Esophagus squamous epithelium (tissue), 5 donors: ENCODE results near the gene CACFD1. TPM values are rescaled to one million over a fixed set of nuclear protein-coding genes. Genes with fewer than 3 reads are reported as not detected.

Experiments
- DNase-seq: peaks from one replicate; lab custom pipeline; 2025; lab: John Stamatoyannopoulos, UW
- H3K27ac ChIP-seq, 4 donors: fragments of 200-600 bp; sonication (generic); one replicate each; pipeline ENCODE4 v1.5.1; 2016 to 2019; ENCODE audit warnings: mild to moderate bottlenecking in 1 of 4
- H3K27me3 ChIP-seq, 4 donors: fragments of 200-600 bp; sonication (generic); 1 replicate in 3 of 4; 2 replicates in 1 of 4; pipeline versions ENCODE4 v1.5.1 to v1.6.0; 2017 to 2021; ENCODE audit warnings: antibody characterized with exemption in 1 of 4
- H3K36me3 ChIP-seq, 3 donors: fragments of 200-600 bp; sonication (generic); one replicate each; pipeline ENCODE4 v1.5.1; 2016 to 2019
- H3K4me1 ChIP-seq, 3 donors: fragments of 200-600 bp; sonication (generic); one replicate each; pipeline ENCODE4 v1.5.1; 2017 to 2019
- H3K4me3 ChIP-seq, 4 donors: fragments of 200-600 bp; sonication (generic); 1 replicate in 3 of 4; 2 replicates in 1 of 4; pipeline ENCODE4 v1.5.1; 2016 to 2019; ENCODE audit warnings: mild to moderate bottlenecking in 2 of 4, moderate library complexity in 1 of 4
- H3K9me3 ChIP-seq, 3 donors: fragments of 200-600 bp; sonication (generic); one replicate each; pipeline ENCODE4 v1.5.1; 2016 to 2019
- POLR2A ChIP-seq, 4 donors: fragments of 450-650 bp; IDR thresholded peaks; one replicate each; pipeline ENCODE4 v1.6.1; 2017; ENCODE audit warnings: antibody characterized with exemption in 4 of 4, mild to moderate bottlenecking in 4 of 4, moderate library complexity in 3 of 4
- WGBS, 2 donors: methylation state at CpG; one replicate each; pipeline ENCODE4 v1.1.5; 2018; 5-methylcytosine and 5-hydroxymethylcytosine counted together
- intact Hi-C: fragments of 100-400 bp; cut with DNase I; formaldehyde crosslinking; loops from one replicate; pipeline ENCODE4 v1.15.0; 2022
- total RNA-seq, 4 donors: library from RNA; depleted of rRNA; stranded (reverse); fragments of >200 nt; gene quantifications; one replicate each; pipeline ENCODE4 v1.1.0, GENCODE V29; 2016
- TF ChIP-seq, protein P1 (sequence below), 6 experiments: fragments of 450-650 bp in 4 of 6; fragments of 200-600 bp in 2 of 6; sonication (generic) in 2 of 6; IDR thresholded peaks; one replicate each; pipeline ENCODE4 v1.5.1; 2016 to 2019; ENCODE audit warnings: antibody characterized with exemption in 6 of 6, mild to moderate bottlenecking in 4 of 6, moderate library complexity in 4 of 6
- donor health status: DM: yes; HTN: yes; CAD: no.

CACFD1 gene
- total RNA-seq, 4 donors from 2014 or later, result 5.9 to 13.7 (median 9.1) TPM

DNA sequence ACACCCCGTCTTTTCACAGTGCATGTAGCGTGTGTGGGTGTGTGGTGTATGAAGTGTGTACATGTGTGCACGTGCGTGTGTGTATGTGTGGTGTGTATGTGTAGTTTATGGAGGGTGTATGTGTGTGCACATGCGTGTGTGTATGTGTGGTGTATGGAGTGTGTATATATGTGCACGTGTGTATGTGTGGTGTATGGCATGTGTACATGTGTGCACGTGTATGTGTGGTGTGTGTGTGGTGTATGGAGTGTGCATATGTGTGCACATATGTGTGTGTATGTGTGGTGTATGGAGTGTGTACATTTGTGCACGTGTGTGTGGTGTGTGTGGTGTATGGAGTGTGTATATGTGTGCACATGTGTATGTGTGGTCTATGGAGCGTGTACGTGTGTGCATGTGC lies 51.8 kb downstream of the CACFD1 start:
- WGBS, 2 donors, result 89% methylated on average over 10 of the region's 10 CpGs
- TF ChIP-seq POLR2A (IDR thresholded peaks at IDR 0.05), result no peak
- TF ChIP-seq, protein P1, sequence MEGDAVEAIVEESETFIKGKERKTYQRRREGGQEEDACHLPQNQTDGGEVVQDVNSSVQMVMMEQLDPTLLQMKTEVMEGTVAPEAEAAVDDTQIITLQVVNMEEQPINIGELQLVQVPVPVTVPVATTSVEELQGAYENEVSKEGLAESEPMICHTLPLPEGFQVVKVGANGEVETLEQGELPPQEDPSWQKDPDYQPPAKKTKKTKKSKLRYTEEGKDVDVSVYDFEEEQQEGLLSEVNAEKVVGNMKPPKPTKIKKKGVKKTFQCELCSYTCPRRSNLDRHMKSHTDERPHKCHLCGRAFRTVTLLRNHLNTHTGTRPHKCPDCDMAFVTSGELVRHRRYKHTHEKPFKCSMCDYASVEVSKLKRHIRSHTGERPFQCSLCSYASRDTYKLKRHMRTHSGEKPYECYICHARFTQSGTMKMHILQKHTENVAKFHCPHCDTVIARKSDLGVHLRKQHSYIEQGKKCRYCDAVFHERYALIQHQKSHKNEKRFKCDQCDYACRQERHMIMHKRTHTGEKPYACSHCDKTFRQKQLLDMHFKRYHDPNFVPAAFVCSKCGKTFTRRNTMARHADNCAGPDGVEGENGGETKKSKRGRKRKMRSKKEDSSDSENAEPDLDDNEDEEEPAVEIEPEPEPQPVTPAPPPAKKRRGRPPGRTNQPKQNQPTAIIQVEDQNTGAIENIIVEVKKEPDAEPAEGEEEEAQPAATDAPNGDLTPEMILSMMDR (IDR thresholded peaks at IDR 0.05), result no peak
- Histone ChIP-seq H3K4me3 (no peak overlapping the region), H3K27me3 (peaks cover 0 to 36% (median 0%) of the 10 kb centered on the region in 4 donors), H3K4me1 (peaks cover 22 to 49% (median 30%) of the 10 kb centered on the region in 3 donors), H3K27ac (no peak overlapping the region), H3K36me3 (no peaks in the 10 kb centered on the region), H3K9me3 (no peaks in the 10 kb centered on the region)
- intact Hi-C loops, result no loop called here
- no peak for DNase-seq

DNA sequence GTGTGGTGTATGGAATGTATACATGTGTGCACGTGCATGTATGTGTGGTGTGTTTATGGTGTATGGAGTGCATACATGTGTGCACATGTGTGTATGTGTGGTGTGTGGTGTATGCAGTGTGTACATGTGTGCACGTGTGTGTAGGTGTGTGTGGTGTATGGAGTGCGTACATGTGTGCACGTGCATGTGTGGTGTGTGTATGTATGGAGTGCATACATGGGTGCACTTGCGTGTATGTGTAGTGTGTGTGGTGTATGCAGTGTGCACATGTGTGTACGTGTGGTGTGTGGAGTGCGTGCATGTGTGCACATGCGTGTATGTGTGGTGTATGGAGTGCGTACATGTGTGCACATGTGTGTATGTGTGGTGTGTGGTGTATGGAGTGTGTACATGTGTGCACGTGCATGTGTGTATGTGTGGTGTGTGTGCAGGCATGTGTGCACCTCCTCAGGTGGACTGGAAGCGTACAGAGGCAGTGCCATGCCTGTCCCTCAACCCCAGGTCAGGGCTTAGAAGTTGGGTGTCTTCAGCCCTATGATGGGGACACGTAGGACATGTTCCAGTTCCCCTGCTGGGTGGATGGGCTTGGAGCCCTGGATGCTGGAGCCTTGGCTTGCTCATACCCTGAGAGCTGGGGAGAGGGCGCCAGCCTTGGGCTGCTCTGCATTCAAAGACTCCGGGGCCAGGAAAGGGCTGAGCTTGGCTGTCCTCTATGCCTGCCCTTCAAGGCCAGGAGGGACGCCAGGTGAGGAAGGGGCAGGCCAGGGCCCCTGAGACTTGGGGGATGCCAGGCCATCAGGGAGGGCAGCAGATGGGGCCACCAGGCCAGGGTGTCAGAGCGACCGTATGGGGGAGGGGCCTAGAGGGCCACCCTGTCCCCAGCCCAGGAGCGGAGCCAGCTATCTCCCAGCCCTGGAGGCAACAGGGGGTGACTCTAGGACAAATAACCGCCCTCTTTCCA lies 52.8 kb downstream of the CACFD1 start:
- Histone ChIP-seq H3K27me3 (peaks cover 0 to 27% (median 0%) of the 10 kb centered on the region in 4 donors), H3K27ac (no peak overlapping the region), H3K4me1 (peaks cover 22 to 40% (median 27%) of the 10 kb centered on the region in 3 donors), H3K4me3 (no peak overlapping the region), H3K36me3 (no peaks in the 10 kb centered on the region), H3K9me3 (no peaks in the 10 kb centered on the region)
- DNase-seq, result no peak
- TF ChIP-seq, protein P1 (IDR thresholded peaks at IDR 0.05), result no peak
- TF ChIP-seq POLR2A (IDR thresholded peaks at IDR 0.05), result no peak
- intact Hi-C loops, result no loop called here
- 88 to 89% methylated on average over 12 of the region's 19 CpGs for WGBS, 2 donors

DNA sequence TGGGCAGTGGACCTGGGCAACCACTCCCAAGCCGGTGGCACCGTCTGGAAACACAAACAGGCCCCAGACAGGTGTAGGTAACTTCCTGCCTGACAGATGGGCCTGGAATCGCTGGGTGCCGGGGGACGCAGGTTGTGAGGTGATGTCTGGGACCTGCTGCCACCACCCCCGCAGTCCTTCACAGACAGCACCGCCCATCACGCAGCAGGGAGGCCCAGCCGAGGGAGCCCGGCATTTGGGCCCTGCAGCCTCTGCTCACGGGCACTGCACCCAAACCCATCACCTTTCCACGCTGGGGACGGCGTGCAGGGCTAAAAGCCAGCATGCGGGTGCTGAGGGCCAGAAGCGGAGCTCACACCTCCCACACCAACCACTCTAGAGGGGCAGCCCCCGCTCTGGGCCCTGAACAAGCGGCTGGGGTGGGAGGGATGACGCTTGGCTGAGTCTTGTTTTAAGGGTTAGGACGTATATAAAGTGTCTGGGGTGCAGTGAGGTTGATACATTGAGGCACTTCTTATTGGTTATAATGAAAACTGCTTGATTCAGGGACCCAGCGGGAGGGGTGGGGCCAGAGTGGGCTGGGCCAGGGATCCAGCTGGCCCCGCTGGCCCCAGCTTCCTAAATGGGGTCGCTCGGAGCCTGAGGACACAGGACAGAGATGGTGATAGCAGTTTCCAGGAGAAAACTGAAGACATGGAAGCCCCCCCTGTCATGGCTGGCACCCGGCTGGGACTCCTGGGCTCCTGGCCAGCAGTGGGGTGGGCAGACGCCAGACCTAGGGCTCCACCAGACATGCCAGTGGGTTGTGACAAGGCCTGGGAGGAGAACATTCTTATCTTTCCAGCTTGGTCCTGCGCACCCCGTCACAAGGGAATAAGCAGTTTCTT lies 53.7 kb downstream of the CACFD1 start:
- peaks cover 22 to 38% (median 27%) of the 10 kb centered on the region in 3 donors for H3K4me1 ChIP-seq
- WGBS, 2 donors, result 64 to 68% methylated on average over 6 to 18 of the region's 28 CpGs
- no peaks in the 10 kb centered on the region for H3K36me3 ChIP-seq
- no peak overlapping the region for H3K27ac ChIP-seq
- TF ChIP-seq POLR2A (IDR thresholded peaks at IDR 0.05), result no peak
- TF ChIP-seq, protein P1 (IDR thresholded peaks at IDR 0.05), result no peak
- H3K27me3 ChIP-seq, result peaks cover 0 to 18% (median 0%) of the 10 kb centered on the region in 4 donors
- no peaks in the 10 kb centered on the region for H3K9me3 ChIP-seq
- DNase-seq, result no peak
- intact Hi-C loops, result no loop called here
- H3K4me3 ChIP-seq, result no peak overlapping the region

DNA sequence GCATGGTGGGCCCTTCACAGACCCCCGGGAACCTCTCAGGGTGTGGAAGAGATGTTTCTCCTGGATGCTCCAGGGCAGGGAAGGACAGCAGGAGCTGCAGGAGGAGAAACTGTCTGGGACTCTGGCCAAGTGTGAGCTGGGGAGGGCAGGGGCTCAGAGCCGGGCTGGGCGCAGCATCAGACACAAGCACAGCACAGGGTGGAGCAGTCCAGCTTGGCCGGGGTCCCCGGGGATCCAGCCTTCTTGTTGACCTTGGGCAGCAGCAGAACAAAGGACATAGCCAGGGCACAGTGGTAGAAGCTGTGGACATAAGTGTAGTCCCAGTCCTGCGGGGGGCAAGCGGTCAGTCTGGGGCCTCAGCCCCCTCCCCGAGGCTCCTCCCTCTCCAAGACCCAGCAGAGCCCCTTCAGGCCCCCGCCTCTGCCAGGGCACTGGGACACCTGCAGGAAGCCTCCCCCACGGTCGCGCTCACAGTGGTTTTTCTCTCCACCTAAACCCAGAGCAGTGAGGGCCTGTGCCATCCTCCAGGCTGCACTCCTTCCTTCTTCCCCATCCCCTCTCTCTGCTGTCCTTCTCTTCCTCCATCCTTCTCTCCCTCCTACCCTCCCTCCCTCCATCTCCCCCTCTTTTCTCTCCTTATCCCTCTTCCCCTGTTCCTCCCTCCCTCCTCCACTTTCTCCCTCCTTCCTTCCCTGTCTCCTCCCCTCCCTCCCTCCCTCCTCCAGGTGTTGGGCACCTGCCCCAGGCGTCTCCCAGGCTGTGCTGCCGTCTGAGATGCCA lies 54.9 kb downstream of the CACFD1 start:
- Histone ChIP-seq H3K27ac (no peak overlapping the region), H3K36me3 (no peaks in the 10 kb centered on the region), H3K4me1 (peaks cover 13 to 32% (median 16%) of the 10 kb centered on the region in 3 donors), H3K9me3 (no peaks in the 10 kb centered on the region), H3K4me3 (no peak overlapping the region), H3K27me3 (peaks cover 0 to 7% (median 0%) of the 10 kb centered on the region in 4 donors)
- intact Hi-C loops, result no loop called here
- DNase-seq, result no peak
- TF ChIP-seq POLR2A (IDR thresholded peaks at IDR 0.05), result no peak
- TF ChIP-seq, protein P1 (IDR thresholded peaks at IDR 0.05), result no peak
- 35 to 46% methylated on average over 6 to 11 of the region's 14 CpGs for WGBS, 2 donors
